Liver (tissue), 3 donors: ENCODE results near the gene NPAS1.

Experiments used
- GABPA ChIP-seq, 2 donors: IDR thresholded peaks in 1 of 2; conservative IDR thresholded peaks in 1 of 2; 2 replicates each; pipeline ENCODE4 v1.6.1; 2016; ENCODE audit warnings: antibody characterized with exemption in 2 of 2, mild to moderate bottlenecking in 1 of 2, moderate library complexity in 1 of 2
- TF ChIP-seq, protein P1 (sequence below): fragments of 150-350 bp; IDR thresholded peaks from 2 replicates; pipeline ENCODE4 v1.5.1; 2017; ENCODE audit warnings: improper control_type of control experiment, low read depth, low read length; ENCODE audit not compliant: missing input control
- donor health status: healthy.
- donor health status: healthy.

DNA sequence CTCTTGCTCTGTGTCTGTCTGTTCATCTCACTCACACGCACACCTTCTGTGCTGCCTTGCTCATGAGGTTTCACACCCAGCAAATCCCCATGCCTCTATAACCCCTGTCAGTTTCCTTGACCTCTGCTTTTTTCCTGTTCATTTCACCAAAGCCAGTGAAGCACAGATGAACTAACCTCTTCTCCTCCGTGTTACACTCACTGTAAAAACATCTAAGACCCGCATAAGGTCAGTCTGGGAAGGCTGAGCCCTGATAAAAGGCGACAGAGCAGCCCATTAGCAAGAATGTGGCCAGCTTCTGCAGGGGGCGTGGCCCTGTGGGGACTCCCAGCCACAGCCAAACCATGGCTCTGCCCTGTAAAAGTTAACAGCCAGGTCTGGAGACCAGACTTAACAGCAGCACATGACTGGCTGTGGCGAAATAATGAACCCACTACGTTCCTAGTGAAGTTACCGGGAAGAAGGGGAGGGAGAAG, 42.8 kb upstream of the NPAS1 start:
- TF ChIP-seq, protein P1, sequence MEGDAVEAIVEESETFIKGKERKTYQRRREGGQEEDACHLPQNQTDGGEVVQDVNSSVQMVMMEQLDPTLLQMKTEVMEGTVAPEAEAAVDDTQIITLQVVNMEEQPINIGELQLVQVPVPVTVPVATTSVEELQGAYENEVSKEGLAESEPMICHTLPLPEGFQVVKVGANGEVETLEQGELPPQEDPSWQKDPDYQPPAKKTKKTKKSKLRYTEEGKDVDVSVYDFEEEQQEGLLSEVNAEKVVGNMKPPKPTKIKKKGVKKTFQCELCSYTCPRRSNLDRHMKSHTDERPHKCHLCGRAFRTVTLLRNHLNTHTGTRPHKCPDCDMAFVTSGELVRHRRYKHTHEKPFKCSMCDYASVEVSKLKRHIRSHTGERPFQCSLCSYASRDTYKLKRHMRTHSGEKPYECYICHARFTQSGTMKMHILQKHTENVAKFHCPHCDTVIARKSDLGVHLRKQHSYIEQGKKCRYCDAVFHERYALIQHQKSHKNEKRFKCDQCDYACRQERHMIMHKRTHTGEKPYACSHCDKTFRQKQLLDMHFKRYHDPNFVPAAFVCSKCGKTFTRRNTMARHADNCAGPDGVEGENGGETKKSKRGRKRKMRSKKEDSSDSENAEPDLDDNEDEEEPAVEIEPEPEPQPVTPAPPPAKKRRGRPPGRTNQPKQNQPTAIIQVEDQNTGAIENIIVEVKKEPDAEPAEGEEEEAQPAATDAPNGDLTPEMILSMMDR = no peak
- no peak for TF ChIP-seq GABPA (IDR thresholded peaks at IDR 0.05 in 1 of 2, conservative IDR thresholded peaks at IDR 0.05 in 1 of 2)
